ENCODE results near the gene OR14A2.
"Not testable (repeated sequence)": the region's sequence is repeated elsewhere in the genome, so short reads cannot be mapped to it uniquely, and the experiment has no call there.

The OR14A2 gene

DNA sequence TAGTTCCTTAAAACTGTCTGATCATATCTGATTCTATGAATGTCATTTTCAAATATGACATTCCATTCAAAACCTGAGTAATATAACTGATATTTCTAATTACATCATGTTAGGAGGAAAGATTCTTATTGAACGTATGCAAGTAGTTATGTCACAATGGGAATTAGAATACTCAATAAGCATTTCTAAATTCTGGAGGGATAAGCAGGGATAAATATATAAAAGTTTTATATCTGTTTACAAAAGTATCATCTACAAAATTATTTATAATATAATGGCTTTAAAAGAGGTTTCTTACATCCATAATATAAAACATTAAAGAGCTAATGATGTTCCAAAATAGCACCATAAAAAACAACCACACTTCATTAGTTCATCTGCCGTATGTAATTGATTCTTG lies at the start of gene OR14A2:
OR14A2 (minus strand) TSS at position 101 of the 400 bp plus-strand sequence.
- DNase-seq (ENCODE audit: low read depth), result no peak

DNA sequence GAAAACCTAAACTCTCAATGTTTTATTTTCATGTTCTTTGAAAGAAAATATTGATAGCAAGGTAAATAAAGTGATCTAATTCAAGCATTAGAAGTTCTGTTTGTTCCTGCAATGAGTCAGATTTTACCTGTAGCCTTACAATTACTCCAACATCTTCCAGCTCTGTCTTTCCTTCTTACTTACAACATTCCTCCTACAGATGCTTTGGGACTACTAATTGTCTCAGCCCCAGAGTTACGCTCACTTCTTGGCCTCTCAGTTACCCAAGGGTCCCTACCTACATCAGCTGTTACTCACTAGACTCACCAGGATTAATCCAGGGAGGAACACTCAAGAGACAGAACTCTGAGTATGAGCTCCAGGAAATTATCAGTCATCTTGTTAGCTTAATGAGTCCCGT lies 49.6 kb upstream of the OR14A2 start:
- no peak overlapping the region for H3K4me3 ChIP-seq (ENCODE audit: low read depth, low read length)
- no peak for DNase-seq (ENCODE audit: low read depth)

More for the DNA sequence above, at the start of gene OR14A2:
- no peak within 1 kb of the TSS for H3K4me3 ChIP-seq (ENCODE audit: low read depth, low read length)

DNA sequence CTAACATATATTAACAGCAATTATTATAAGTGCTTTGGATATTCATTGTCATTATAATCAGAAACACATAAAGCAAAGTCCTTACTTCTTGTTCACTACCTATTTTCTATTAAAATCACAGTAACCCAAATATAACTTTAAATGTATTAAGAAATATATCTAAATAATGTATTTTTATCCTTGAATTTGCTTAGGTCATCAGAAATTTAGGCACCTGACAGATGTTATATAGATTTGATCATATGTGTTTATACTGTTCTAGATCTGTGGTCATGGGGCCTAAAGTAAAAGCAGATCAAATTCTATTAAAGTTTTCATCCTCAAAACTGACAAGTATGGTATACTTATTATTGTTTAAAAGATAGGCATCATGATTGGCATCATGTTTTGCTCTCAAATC lies 21.7 kb upstream of the OR14A2 start:
- no peak overlapping the region for H3K4me3 ChIP-seq (ENCODE audit: low read depth, low read length)
- no peak for DNase-seq (ENCODE audit: low read depth)

DNA sequence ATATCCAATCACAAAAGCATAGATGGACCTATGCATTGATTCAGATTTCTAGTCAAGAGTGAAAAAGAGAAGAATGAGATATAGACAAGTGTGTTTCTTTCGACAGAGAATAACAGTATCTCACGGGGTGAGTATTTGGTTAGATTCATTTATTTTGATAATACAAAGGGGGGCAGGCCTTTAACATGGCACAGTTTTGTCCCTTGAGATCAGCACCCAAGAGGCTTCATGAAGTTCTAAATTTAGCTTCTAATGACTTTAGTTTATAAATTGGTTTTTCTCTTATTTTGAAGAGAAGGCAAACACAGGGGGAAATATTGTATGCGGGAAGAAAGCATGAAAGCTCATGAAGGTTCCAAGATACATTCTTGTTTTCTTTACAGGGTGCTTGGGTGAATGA lies 12.5 kb upstream of the OR14A2 start, which contains the start of gene OR1C1:
OR1C1 (minus strand) TSS at position 101 of the 400 bp plus-strand sequence. CDS start 2,150 bp downstream, outside the sequence.
- H3K4me3 ChIP-seq (ENCODE audit: low read depth, low read length), result no peak within 1 kb of the TSS
- no peak for DNase-seq (ENCODE audit: low read depth)

DNA sequence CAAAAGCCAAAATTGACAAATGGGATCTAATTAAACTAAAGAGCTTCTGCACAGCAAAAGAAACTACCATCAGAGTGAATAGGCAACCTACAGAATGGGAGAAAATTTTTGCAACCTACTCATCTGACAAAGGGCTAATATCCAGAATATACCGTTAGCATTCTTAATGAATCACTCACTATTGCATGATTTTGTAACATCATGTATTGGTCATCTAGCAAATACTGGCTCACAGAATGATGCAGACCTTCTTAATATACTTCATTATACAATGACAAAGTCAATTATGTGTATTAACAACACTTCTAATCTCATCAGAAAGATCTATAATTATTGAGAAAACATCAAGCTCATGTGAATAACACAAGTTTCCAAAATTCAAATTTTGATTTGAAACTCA lies 6.4 kb upstream of the OR14A2 start:
- not testable (repeated sequence) for DNase-seq (ENCODE audit: low read depth); H3K4me3 ChIP-seq (ENCODE audit: low read depth, low read length)

DNA sequence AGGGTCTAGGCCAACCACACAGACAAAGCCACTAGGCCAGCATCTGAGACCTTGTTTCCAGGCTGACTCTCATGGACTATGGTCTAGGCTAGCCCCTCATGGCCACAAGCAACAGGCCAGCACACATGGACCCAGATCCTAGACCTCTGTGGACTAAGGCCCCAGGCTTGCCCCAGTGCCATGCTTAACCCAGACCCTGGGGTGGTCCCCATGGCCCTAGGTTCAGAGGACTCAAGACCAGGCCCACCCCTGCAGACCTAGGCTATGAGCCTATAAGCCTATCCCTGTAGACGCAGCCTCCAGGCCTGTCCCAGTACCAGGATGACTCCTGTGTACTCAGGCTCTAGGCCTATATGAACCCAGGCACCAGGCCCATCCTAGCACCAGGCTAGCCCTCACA lies 1.9 kb upstream of the OR14A2 start:
- no peak overlapping the region for H3K4me3 ChIP-seq (ENCODE audit: low read depth, low read length)
- DNase-seq (ENCODE audit: low read depth), result no peak

DNA sequence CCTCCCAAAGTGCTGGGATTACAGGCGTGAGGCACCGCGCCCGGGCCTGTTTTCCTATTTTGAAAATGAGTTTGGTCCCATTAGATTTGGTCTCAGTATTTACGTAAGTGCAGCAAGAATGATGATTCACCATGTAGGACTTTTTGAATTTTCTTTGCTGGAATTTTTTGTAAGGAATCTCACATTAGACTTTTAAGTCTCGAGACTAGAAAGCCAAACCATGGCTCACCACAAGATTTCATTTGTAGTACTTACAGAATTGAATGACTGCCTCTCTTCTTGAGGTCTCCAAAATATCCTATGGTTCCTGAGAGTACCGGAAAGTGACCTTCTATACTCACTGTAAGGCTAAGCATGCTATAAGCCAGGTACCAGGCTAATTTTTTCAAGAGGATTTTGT lies 325 bp downstream of the OR14A2 start:
- no peak overlapping the region for H3K4me3 ChIP-seq (ENCODE audit: low read depth, low read length)
- DNase-seq (ENCODE audit: low read depth), result no peak

DNA sequence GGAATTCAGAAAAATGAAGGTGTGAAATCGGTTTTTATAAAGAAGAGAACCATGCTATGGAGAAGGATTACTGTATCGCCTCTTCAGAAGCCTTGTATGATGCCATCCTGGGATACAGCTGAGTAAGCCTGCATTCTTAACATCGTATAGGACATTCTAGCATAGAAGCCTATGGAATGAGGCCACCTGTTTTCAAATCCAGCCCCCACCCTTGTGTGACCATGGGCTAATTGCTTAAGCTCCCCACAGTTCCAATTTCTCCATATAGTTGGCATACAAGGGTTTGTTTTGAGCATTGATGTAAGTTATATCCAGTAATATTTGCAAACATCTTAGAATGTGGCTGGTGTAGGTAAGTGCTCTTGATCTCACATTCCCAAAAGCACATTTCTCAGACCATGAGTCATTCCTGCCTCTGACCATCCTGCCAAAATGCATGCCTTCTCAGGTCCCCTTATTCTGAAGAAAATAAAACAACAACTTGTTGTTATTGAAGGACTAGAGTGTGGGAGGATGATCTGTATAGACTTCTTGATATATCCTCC lies 1.5 kb downstream of the OR14A2 start:
- DNase-seq (ENCODE audit: low read depth), result no peak
- H3K4me3 ChIP-seq (ENCODE audit: low read depth, low read length), result no peak overlapping the region

DNA sequence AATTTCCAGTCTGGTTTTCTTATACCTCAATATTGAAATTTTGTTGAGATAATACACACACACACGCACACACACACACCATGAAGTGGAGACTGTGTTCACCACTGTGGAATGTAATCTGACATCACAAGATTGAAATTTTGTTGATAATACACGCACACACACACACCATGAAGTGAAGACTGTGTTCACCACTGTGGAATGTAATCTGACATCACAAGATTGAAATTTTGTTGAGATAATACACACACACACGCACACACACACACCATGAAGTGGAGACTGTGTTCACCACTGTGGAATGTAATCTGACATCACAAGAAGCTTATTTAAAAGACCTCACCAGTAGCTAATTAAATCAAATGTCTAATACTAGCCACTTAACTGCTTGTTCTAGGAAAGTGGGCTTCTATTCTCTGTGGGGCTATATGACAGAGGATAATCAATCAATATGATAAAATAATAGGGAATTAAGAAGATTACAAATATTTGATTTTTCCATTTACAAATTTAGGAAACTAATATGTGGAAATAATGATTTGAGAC lies 5.7 kb downstream of the OR14A2 start:
- DNase-seq (ENCODE audit: low read depth), result peak; percentile 28
- H3K4me3 ChIP-seq (ENCODE audit: low read depth, low read length), result not testable (repeated sequence)

DNA sequence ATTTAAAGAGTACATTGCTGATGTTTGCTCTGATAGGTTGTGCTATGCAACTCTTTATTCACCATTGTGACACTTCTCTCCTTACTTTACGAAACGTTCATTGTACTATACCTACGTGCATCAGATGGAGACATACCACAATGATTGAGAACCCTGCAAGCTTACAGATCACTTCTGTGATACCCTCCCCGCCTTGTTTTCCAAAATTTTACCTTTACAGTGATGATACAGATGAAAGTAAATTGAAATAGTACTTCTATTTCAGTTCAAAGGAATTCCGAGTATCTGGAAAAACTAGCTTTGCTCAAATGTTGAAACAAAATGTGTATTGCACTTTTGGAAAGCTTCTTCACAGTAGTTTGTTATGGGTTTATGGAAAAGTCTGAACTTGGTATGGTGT lies 6.2 kb downstream of the OR14A2 start:
- no peak for DNase-seq (ENCODE audit: low read depth)
- H3K4me3 ChIP-seq (ENCODE audit: low read depth, low read length), result no peak overlapping the region

DNA sequence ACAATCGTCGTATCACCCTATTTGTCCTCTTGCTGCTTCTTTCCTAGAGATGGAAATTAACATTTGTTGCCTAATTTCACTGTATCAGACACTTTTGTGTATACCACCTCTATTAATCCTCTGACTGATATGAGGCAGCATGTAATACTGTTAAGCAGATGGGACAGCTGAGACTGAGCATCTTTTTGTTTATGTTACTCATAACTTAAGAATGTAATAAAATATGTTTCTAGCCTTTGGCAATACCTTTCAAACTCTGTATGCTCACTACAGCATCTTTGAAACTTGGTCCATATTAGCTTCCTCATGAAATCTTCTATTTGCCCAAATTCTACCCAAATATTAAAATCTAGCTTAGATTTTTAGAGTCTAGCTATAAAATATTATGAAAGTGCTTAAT lies 7.2 kb downstream of the OR14A2 start:
- no peak for DNase-seq (ENCODE audit: low read depth)
- no peak overlapping the region for H3K4me3 ChIP-seq (ENCODE audit: low read depth, low read length)

DNA sequence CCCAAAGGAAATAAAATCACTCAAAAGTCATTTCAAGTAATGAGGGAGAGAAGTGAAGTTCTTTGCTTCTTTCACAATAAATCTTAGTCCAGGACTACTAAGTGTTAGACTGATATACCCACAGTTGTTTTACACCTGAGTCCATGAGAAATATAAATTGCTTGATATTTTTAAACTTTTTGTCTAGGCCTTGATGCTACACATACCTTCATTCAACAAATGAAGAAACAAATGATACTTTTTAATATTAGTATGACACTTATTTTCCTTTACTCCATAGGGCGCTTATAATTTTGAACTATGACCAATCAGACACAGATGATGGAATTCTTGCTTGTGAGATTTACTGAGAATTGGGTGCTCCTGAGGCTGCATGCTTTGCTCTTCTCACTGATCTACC lies 9.6 kb downstream of the OR14A2 start, which contains the start of gene OR14K1:
OR14K1 (plus strand) TSS at position 301 of the 400 bp plus-strand sequence; CDS start at position 301, 0 bp downstream.
- H3K4me3 ChIP-seq (ENCODE audit: low read depth, low read length), result no peak within 1 kb of the TSS

DNA sequence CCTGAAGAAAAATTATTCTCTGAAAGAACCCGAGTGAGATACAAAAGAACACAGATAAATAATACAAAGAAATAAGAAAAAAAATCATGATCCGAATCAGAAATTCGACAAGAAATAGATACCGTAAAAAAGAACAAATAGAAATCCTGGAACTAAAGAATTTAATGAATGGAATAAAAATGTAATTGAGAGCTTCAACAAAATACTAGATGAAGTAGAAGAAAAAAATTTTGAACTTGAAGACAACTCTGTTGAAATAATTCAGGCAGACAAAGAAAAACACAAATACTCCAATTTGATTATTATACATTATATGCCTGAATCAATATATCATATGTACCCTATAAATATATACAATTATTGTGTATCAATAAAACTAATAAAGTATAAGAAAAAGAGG lies 26.7 kb downstream of the OR14A2 start:
- DNase-seq (ENCODE audit: low read depth), result no peak
- no peak overlapping the region for H3K4me3 ChIP-seq (ENCODE audit: low read depth, low read length)

More for the DNA sequence above, 9.6 kb downstream of the OR14A2 start, which contains the start of gene OR14K1:
- no peak for DNase-seq (ENCODE audit: low read depth)

DNA sequence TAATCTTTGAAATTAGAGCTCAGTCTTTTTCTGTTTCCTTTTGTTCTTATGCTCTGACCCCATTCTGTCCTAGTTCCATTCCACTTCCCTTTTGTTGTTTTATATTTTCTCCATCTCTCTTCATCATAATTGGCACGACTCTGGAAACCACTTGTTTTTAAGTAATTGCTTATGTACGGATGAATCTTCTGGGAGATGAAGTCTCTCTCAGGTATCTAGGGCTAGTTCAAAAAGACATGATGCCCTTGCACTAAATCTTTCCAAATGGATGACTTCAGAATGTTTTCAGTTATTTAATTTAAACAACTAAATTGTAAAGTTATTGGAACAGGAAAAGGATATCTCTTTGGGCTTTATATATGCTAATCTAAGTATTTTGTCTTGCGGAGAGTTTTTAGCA lies 31.4 kb downstream of the OR14A2 start, which contains the start of gene OR6F1:
OR6F1 (minus strand) TSS at position 101 of the 400 bp plus-strand sequence. CDS start 3,891 bp downstream, outside the sequence.
- no peak for DNase-seq (ENCODE audit: low read depth)
- H3K4me3 ChIP-seq (ENCODE audit: low read depth, low read length), result no peak within 1 kb of the TSS

DNA sequence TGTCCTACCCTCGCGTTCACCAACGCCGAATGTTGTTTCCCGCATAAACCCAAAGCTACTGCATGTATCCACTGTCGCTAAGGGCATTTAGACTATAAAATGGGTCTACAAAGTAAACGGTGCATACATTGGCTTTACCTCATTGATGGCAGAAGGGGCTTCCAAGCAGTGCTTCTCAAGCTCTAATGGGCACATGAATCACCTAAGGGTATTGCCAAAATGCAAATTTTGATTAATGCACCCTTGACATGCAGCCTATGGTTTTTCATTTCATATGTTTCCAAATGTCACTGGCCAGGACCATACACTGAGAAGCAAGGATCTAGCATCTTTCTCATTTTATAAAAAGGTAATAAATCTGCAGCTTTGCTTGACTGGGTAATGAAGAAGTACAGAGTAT lies 34.2 kb downstream of the OR14A2 start:
- DNase-seq (ENCODE audit: low read depth), result no peak
- no peak overlapping the region for H3K4me3 ChIP-seq (ENCODE audit: low read depth, low read length)

DNA sequence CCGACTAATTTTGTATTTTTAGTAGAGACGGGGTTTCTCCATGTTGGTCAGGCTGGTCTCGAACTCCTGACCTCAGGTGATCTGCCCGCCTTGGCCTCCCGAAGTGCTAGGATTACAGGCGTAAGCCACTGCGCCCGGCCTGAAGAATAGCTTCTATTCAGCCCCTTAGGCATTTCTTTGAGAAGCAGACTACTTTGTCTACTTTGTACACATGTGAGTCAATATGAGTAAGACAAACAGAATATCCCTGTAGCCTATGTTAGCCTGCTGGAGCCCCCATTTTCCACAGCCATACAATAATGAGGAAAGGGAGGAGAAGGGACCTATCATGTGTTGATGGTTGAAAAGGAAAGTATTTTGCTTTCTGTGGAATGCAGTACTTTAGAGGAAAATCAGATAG lies 37.3 kb downstream of the OR14A2 start:
- H3K4me3 ChIP-seq (ENCODE audit: low read depth, low read length); DNase-seq (ENCODE audit: low read depth): not testable (repeated sequence)

DNA sequence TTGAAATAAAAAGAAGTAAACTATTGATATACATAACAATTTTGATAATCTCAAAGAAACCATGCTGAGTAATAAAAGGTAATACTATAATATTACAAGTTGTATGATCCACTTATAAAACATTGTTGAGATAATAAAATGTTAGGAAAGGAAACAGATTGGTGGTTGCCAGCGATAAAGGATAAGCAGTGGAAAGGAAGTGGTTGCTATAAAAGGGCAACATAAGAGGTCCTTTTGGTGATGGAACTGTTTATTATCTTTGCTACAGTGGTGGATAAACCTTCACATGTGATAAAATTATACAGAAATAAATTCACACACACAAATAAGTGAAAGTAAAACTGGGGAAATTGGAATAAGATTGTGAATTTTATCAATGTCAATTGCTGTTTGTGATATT lies 46.6 kb downstream of the OR14A2 start:
- no peak overlapping the region for H3K4me3 ChIP-seq (ENCODE audit: low read depth, low read length)
- no peak for DNase-seq (ENCODE audit: low read depth)

DNA sequence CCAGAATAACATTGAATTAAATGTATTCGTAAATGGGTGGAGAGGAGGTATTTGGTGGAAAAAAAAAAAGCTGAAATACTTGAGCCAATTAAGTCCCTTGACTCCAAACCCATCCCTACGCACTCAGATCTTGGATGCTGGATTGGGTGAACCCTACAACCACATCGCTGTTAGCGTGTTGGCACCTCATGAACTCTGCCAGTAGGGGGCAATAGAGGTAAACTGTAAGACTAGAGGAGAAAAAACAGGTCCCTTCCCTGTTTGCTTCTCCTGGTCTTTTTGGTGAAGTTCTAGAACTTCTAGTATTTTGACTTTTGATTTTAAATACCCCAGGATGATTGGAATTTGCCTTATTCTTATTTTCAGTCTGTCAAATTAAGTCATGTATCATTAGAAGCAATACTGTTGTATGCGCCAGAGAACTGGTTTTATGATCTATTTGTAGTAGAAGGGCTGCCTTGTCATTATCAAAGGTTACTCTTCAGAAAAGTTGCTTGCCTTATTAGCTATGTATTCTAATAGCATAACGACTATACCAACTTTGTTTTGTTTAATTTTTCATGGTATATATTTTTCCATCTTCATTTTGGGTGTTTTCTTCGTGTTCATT lies 66.5 kb downstream of the OR14A2 start:
- H3K4me3 ChIP-seq (ENCODE audit: low read depth, low read length), result no peak overlapping the region
- DNase-seq (ENCODE audit: low read depth), result no peak

DNA sequence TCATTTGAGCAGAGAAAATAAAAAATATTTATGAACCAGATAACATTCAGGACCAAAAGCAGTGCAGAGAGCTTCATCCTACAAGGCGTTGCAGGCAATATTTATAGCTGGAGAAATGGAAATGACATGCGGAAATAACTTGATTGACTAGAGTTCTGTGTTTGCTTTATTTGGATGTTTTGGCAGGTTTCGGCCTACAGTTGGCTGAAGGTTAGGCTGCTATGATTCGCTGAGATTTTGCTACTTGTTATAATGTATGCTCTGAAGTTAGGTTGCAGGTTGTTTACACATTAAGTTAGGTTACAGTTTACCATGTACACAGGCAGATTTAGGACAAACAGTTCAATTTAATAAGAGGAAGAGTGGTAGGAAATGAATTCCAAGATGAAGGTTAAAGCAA lies 67.8 kb downstream of the OR14A2 start:
- H3K4me3 ChIP-seq (ENCODE audit: low read depth, low read length), result no peak overlapping the region
- DNase-seq (ENCODE audit: low read depth), result no peak

DNA sequence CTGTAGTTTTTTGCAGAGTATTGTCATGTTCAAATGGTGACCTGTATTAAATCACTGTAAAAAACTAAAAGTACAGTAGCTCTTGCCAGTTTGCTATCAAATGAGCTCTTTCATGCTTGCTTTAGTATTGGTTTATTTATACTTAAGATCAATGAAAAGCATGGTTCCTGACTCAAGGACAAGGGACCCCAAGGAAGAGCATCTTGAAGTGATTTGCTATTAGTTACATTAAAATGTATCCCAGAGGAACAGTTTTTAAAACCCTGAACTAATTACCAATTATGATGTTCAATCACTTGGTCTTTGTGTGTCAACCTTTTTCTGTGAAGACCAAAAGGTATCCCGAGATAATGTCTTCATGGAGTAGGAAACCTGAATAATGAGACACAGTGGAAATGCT lies 68.3 kb downstream of the OR14A2 start, which contains the start of gene OR13G1:
OR13G1 (minus strand) TSS at position 101 of the 400 bp plus-strand sequence. CDS start 6,698 bp downstream, outside the sequence.
- H3K4me3 ChIP-seq (ENCODE audit: low read depth, low read length), result no peak within 1 kb of the TSS
- no peak for DNase-seq (ENCODE audit: low read depth)
